LNCAP (cell line): ENCODE results near the gene GRK5.

ENCODE experiments used
- TF ChIP-seq, protein P1 (sequence below): fragments of 450-650 bp; IDR thresholded peaks from 2 replicates; pipeline ENCODE4 v1.5.1; 2017; ENCODE audit warnings: mild to moderate bottlenecking

The GRK5 gene

DNA sequence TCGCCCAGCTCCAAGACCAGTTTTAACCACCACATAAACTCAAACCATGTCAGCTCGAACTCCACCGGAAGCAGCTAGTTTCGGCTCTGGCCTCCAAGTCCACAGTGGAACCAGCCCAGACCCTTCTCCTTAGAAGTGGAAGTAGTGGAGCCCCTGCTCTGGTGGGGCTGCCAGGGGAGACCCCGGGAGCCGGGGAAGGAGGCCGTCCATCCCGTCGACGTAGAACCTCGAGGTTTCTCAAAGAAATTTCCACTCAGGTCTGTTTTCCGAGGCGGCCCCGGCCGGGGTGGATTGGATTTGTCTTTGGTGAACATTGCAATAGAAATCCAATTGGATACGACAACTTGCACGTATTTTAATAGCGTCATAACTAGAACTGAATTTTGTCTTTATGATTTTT, 247.6 kb downstream of the GRK5 start:
- TF ChIP-seq, protein P1, sequence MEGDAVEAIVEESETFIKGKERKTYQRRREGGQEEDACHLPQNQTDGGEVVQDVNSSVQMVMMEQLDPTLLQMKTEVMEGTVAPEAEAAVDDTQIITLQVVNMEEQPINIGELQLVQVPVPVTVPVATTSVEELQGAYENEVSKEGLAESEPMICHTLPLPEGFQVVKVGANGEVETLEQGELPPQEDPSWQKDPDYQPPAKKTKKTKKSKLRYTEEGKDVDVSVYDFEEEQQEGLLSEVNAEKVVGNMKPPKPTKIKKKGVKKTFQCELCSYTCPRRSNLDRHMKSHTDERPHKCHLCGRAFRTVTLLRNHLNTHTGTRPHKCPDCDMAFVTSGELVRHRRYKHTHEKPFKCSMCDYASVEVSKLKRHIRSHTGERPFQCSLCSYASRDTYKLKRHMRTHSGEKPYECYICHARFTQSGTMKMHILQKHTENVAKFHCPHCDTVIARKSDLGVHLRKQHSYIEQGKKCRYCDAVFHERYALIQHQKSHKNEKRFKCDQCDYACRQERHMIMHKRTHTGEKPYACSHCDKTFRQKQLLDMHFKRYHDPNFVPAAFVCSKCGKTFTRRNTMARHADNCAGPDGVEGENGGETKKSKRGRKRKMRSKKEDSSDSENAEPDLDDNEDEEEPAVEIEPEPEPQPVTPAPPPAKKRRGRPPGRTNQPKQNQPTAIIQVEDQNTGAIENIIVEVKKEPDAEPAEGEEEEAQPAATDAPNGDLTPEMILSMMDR, result no peak

DNA sequence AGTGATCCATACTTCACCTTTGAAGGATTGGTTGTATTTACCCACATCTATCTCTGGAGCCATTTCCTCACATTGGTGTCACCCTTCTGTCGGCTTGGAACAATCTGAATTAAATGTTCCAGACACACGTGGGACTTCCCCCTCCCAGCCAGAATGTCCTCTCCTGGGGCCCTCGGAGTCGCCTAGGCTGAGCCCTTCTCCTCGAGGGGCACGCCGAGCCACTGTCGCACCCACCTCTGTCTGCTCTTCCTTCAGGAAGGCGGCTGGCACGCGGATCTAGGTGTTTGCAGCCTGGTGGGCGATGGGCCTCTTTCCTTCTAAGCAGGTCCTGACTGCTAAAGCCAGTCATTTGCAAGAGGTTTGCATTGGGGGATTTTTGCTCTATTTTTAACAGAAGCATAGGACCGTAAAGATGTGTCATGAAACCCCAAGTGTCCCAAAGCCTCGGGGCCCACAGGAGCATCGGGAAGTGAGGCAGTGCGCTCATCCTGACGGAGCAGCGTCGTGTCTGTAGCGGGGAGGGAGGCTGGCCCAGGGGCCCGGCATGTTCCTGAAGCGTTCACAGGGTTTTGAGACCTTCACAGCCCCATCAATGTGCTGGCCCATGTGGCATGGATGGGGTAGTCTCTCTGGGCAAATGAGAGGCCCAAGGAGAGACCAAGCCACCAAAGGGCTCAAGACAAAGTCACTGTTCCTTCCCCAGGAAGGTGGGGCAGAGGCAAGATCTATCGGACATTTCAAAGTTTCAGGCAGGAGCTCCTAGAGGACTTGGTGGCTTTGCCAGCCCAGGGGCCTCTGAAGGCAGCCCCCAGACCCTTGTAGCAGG, 248.5 kb downstream of the GRK5 start:
- TF ChIP-seq, protein P1, result no peak

DNA sequence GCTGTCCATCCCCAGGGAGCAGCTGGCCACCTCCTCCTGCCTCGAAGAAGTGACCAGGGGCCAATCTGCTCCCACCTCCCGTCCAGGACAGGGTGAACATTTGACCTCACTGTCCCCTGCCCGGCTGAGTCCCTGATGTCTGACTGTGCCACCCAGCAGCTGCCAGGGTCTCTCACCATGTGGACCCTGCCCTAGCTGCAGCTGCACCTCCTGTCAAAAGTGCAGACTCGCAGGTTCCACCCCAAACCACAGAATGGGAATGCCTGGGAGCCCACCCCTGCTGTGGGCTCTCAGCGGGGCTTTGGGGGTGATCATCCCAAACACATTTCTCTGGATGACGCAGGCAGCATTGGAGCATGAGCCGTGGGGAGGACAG, 249.1 kb downstream of the GRK5 start:
- TF ChIP-seq, protein P1, result no peak

DNA sequence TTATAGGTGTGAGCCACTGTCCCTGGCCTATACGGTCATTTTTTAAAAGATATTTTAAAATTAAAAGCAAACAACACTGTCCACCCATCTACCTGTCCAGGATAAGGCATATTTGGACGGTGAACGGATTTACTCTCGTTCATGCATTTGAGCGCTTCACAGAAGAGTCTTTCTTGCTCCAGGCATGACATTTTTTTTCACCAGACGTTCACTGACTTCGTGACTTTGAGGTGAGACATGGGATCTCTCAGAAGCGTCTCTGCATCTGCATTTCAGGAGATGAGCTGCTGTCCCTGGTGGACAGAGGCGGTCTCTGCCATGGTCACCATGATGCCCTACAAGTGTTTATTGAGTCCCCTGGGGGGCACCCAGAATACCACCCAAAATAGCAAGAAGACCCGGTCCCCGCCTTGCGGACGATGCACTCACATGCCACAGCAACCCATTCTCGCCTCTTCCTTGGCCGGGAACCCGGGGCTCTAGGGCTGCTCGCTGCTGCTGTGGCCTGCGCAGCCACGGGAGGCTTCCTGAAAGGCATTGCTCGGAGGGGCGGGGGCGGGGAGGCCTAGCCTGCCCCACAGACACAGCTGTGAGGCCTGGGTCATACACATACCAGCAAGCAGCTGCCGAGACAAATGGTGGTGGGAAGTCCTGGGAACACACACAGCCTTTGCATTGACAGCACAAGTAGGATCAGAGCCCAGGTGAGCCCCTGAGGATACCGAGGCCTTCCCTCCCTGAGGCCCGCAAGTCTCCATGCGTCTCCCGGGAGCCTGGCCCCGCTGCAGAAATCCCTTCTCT, 250.8 kb downstream of the GRK5 start:
- TF ChIP-seq, protein P1, result no peak

DNA sequence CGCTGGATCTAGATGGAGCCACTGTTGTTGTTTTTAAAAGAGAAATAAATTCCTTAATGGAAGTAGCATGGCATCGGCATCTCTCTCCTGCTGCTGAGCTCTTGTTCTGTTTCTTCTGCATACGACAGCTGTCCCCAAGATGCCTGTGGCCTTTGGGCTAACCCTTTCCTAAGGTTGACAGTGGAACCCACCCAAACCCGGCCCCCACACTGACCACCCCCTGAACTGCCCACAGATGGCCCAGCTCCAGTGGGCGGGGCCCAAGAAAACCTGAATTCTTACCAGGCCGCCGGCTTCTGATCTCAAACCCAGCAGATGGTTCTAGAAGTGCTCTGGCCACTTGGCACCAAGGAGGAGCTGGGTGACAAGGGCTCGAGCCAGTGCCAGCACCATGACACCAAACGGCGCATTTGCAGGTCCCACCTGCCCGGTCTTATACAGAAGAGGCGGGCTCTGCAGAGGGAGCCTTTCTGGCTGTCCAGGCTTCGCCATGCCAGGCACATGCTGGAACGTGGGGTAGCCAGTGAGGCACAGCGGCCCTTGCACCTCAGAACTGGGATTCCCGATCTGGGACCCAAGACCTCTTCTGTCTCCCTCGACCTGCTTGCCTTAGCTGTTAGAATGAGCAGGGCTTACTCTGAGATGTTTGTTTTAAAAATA, 252.4 kb downstream of the GRK5 start:
- TF ChIP-seq, protein P1, result no peak

DNA sequence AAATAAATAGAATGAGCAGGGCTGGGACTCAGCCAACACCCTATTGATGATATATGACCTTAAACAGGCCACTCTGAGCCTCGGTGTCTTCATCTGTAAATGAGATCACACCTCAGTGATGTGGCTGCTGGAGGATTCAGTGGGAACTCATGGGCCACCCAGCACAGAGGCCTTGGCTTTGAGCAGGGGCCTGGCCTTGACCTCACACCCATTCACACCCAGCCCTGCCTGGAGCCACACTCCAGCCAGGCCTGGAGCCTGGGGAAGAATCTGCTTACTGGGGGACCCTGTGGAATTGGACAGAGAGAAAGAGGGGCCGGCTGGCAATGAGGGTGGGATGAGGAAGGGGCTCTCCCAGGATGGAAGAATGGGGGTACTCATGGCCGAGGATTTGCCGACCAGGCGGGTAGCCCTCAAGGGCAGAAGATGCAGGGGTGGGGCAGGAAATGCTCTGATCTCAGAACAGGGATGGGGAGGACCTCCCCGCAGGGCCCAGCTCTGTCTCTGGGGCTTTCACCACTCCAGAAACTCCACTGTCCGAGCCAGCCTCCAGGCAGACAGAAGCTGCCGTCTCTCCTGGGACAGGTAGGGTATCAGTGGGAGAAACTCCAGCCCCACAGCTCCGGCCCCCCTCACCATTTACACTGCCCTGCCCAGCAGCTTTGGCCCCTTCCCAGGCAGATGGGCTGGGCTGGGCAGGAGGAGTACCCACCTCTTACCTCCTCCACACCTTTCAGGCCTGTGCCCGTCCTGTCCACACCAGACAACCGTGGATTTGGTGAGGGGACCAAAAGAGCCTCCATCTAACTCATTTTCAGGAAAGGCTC, 253.2 kb downstream of the GRK5 start:
- TF ChIP-seq, protein P1, result no peak

DNA sequence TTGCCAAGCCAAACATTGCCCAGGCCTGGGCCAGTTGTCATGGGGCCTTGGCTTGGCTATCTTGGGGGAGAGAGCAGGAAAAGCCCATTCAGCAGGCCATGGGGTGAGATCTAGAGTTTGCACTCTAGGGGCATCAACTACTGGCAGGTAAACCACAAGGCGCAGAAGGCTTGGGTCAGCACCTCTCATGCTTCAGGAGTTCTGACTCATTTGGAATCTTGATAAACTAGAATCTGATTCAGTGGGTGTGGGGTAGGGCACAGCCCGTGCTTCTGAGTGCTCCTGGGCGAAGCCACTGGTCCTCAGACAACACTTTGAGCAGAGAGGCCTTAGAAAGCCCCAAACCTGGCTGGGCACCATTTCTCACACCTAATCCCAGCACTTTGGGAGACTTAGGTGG, 254.0 kb downstream of the GRK5 start:
- TF ChIP-seq, protein P1, result no peak
